Lower leg skin (tissue), 3 donors: ENCODE measurements around the gene SRMS.

Experiments used
- CTCF ChIP-seq, 3 donors: fragments of 450-650 bp; IDR thresholded peaks; one replicate each; pipeline ENCODE4 v1.5.1; 2016; ENCODE audit warnings: antibody characterized with exemption in 3 of 3, mild to moderate bottlenecking in 3 of 3, moderate library complexity in 2 of 3
- POLR2A ChIP-seq, 2 donors: fragments of 450-650 bp; IDR thresholded peaks; one replicate each; pipeline ENCODE4 v1.6.1; 2016 to 2017; ENCODE audit warnings: antibody characterized with exemption in 2 of 2, mild to moderate bottlenecking in 1 of 2, moderate library complexity in 1 of 2

GRCh38 chr20:63580796-63581461 lies 33.4 kb upstream of the SRMS start:
- TF ChIP-seq CTCF (IDR thresholded peaks at IDR 0.05), result no peak
- no peak for TF ChIP-seq POLR2A (IDR thresholded peaks at IDR 0.05)
